CD4-positive, alpha-beta T cell (primary cell): ENCODE results near the gene CPN2. TPM values are rescaled to one million over a fixed set of nuclear protein-coding genes. Genes with fewer than 3 reads are reported as not detected.

Source experiments
- ATAC-seq: fragments of 200-7000 bp; cut with Tn5 transposase; one replicate; pipeline ENCODE4 v1.10.0; 2022; ENCODE audit warnings: mild to moderate bottlenecking; ENCODE audit not compliant: poor library complexity
- CTCF ChIA-PET: fragments of 350-600 bp; sonication (Branson Sonifier 250); formaldehyde crosslinking; loops from one replicate; lab custom pipeline; 2021; ENCODE audit warnings: antibody characterized with exemption, inconsistent platforms; lab: Charles Lee
- POLR2A ChIA-PET: fragments of 350-600 bp; sonication (Branson Sonifier 250); formaldehyde crosslinking; loops from one replicate; lab custom pipeline; 2021; ENCODE audit warnings: antibody characterized with exemption, inconsistent platforms; lab: Charles Lee
- DNase-seq, 14 experiments: peaks; one replicate each; pipeline ENCODE4 v3.0.0-alpha.2; 2013 to 2020; ENCODE audit warnings: mixed read lengths in 2 of 14
- H3K27ac ChIP-seq, 2 donors: one replicate each; pipeline versions ENCODE4 v1.5.1 to v1.7.0; 2013; ENCODE audit warnings: low read length in 2 of 2, low read depth in 1 of 2, mild to moderate bottlenecking in 1 of 2
- H3K27me3 ChIP-seq, 2 experiments: 1 replicate in 1 of 2; 2 replicates in 1 of 2; pipeline versions ENCODE4 v1.6.1 to v1.7.0; 2013; ENCODE audit warnings: low read length in 2 of 2, control low read depth in 1 of 2, mild to moderate bottlenecking in 1 of 2, moderate library complexity in 1 of 2; ENCODE audit not compliant: insufficient read depth in 2 of 2, control insufficient read depth in 1 of 2
- H3K36me3 ChIP-seq: one replicate; pipeline ENCODE4 v1.6.1; 2013; ENCODE audit warnings: low read length, control low read depth; ENCODE audit not compliant: insufficient read depth
- H3K4me1 ChIP-seq: one replicate; pipeline ENCODE4 v1.6.1; 2013; ENCODE audit warnings: low read length, control low read depth; ENCODE audit not compliant: insufficient read depth
- H3K4me3 ChIP-seq: one replicate; pipeline ENCODE4 v1.5.1; 2013; ENCODE audit warnings: mild to moderate bottlenecking, low read length, moderate library complexity
- H3K9me3 ChIP-seq, 2 experiments: 1 replicate in 1 of 2; 2 replicates in 1 of 2; pipeline versions ENCODE4 v1.6.1 to v1.7.0; 2013; ENCODE audit warnings: low read length in 2 of 2, mild to moderate bottlenecking in 2 of 2, control low read depth in 1 of 2, moderate library complexity in 1 of 2; ENCODE audit not compliant: control insufficient read depth in 1 of 2, insufficient read depth in 1 of 2
- H3K27ac Mint-ChIP-seq: one replicate; pipeline ENCODE4 v1.8.0; 2020; ENCODE audit warnings: mixed read lengths
- H3K27me3 Mint-ChIP-seq: one replicate; pipeline ENCODE4 v1.8.0; 2021; ENCODE audit warnings: mixed read lengths
- H3K36me3 Mint-ChIP-seq: one replicate; pipeline ENCODE4 v1.8.0; 2021; ENCODE audit warnings: low read depth, mixed read lengths
- H3K4me1 Mint-ChIP-seq: one replicate; pipeline ENCODE4 v1.8.0; 2021; ENCODE audit warnings: low read depth, mixed read lengths
- H3K4me3 Mint-ChIP-seq: one replicate; pipeline ENCODE4 v1.8.0; 2020; ENCODE audit warnings: mild to moderate bottlenecking, mixed read lengths
- H3K9me3 Mint-ChIP-seq: one replicate; pipeline ENCODE4 v1.8.0; 2020; ENCODE audit warnings: mixed read lengths
- CTCF ChIP-seq: fragments of 200-600 bp; IDR thresholded peaks from one replicate; pipeline ENCODE4 v1.8.0; 2022; ENCODE audit warnings: antibody characterized with exemption, mild to moderate bottlenecking
- intact Hi-C, 2 experiments: fragments of 100-400 bp; cut with DNase I in 1 of 2; cut with micrococcal nuclease in 1 of 2; formaldehyde crosslinking; loops; one replicate each; pipeline versions ENCODE4 v1.15.1 to v1.9.0; 2023 to 2025; cut with DNase I, micrococcal nuclease
- total RNA-seq, 174 experiments: library from RNA in 2 of 174; stranded (reverse) in 2 of 174; gene quantifications; one replicate each; pipeline ENCODE4 v1.2.3 and lab custom pipeline; 2021 to 2026

Gene CPN2
- total RNA-seq, 2 experiments from 2014 or later, result not detected

DNA sequence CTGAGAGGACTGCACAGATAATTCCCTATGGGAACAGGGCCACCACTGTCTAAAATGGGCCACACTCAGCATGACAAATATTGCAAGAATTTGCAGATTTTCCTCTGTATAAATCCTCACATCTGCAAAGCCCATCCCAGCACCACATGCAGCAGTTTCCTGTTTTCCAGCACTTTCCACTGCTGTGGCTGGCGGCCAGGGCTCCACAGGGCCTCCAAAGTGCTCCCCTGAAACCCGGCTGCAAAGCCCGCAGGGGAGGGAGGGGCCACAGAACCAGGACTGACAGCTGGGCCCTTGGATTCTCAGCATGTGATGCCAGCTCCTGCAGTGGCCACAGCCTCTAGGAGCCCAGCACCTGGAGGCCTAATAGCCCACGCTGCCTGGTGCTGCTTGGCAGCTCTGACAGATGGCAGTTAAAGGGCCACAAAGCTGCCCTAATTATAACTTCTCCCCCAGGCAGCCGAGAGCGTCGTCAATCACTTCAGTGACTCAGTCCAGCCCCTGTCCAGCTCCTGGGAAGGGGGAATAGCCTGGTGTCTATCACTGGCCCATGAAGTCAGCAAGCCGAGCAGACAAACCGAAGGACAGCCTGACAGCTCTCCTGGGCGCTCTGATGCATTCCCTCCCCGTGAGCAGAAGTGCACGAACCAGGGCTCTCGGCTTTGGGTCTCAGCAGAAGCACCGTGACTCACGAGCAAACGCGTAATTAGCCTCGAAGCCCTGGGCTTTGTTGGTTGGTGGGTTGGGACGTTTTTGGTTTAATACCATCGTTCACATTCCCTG lies 13.7 kb upstream of the CPN2 start:
- H3K27me3 ChIP-seq, result peaks cover 0 to 20% of the 10 kb centered on the region in 2 experiments
- Mint-ChIP-seq H3K27me3 (peaks cover 23% of the 10 kb centered on the region), H3K36me3 (no peaks in the 10 kb centered on the region), H3K9me3 (no peaks in the 10 kb centered on the region), H3K4me1 (no peaks in the 10 kb centered on the region), H3K27ac (no peak overlapping the region), H3K4me3 (no peak overlapping the region)
- H3K27ac ChIP-seq, result no peak overlapping the region
- no peak overlapping the region for H3K4me3 ChIP-seq
- no peak for TF ChIP-seq CTCF
- ATAC-seq, result no peak
- ChIA-PET CTCF (interaction anchor here (1.6 kb wide), 1 partner anchor 21 kb away, joined by 7 read pairs; no protein-coding TSS in a partner anchor), POLR2A (no interaction called here)
- intact Hi-C loops, result no loop called here
- H3K9me3 ChIP-seq, result no peaks in the 10 kb centered on the region
- no peak for DNase-seq
- no peaks in the 10 kb centered on the region for H3K4me1 ChIP-seq
- no peaks in the 10 kb centered on the region for H3K36me3 ChIP-seq

DNA sequence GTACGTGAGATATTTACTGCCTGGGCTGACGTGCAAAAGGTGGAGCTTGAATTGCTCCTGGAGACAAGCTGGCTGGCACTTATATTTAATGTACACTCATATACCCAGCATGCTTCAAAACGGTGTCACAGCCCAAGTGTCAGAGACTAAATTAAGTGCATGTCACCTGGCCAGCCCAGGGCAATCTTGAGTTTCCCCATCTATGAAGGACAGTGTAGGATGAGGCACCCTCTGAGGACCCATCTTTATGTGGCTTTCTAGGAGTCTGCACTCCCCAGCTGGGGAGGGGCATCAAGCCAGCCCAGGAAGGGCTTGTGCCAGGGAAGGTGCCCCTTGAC lies 13.2 kb upstream of the CPN2 start:
- H3K4me3 Mint-ChIP-seq, result no peak overlapping the region
- no peaks in the 10 kb centered on the region for H3K4me1 Mint-ChIP-seq
- intact Hi-C loops, result no loop called here
- H3K36me3 ChIP-seq, result no peaks in the 10 kb centered on the region
- no peak overlapping the region for H3K4me3 ChIP-seq
- no peaks in the 10 kb centered on the region for H3K9me3 Mint-ChIP-seq
- CTCF ChIA-PET, result interaction anchor here (1.6 kb wide), 1 partner anchor 21 kb away, joined by 7 read pairs; no protein-coding TSS in a partner anchor
- ATAC-seq (no peak), DNase-seq (no peak)
- peaks cover 19% of the 10 kb centered on the region for H3K27me3 Mint-ChIP-seq
- H3K27me3 ChIP-seq, result peaks cover 0 to 17% of the 10 kb centered on the region in 2 experiments
- no peak overlapping the region for H3K27ac Mint-ChIP-seq
- TF ChIP-seq CTCF, result no peak
- no peak overlapping the region for H3K27ac ChIP-seq
- POLR2A ChIA-PET, result no interaction called here
- H3K9me3 ChIP-seq, result no peaks in the 10 kb centered on the region
- H3K4me1 ChIP-seq, result no peaks in the 10 kb centered on the region
- no peaks in the 10 kb centered on the region for H3K36me3 Mint-ChIP-seq

DNA sequence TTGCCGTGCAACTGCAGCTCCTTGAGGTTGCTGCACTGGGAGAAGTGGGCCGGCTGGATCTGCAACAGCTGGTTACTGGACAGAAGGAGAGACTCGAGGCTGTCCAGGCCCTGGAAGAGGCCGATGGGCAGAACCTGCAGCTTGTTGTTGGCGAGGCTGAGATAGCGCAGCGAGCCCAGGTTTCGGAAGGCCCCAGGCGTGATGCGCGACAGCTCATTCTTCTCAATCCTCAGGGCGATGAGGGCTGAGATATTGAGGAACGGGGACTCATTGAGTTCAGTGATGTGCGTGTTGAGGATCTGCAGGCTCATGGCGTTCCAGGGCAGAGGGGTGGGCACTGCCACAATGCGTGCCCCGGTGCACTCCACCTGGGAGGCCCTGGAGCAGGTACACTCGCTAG lies 9.4 kb upstream of the CPN2 start:
- no peak for TF ChIP-seq CTCF
- ATAC-seq, result no peak
- Histone ChIP-seq H3K36me3 (no peaks in the 10 kb centered on the region), H3K4me1 (no peaks in the 10 kb centered on the region), H3K27me3 (peaks cover 0 to 3% of the 10 kb centered on the region in 2 experiments), H3K4me3 (no peak overlapping the region), H3K27ac (no peak overlapping the region), H3K9me3 (no peaks in the 10 kb centered on the region)
- no peaks in the 10 kb centered on the region for H3K27me3 Mint-ChIP-seq
- ChIA-PET POLR2A (no interaction called here), CTCF (no interaction called here)
- no peaks in the 10 kb centered on the region for H3K36me3 Mint-ChIP-seq
- intact Hi-C loops, result no loop called here
- H3K9me3 Mint-ChIP-seq, result no peaks in the 10 kb centered on the region
- H3K27ac Mint-ChIP-seq, result no peak overlapping the region
- H3K4me1 Mint-ChIP-seq, result no peaks in the 10 kb centered on the region
- no peak overlapping the region for H3K4me3 Mint-ChIP-seq
- DNase-seq, result no peak
